NCI-H524 (cell line): ENCODE measurements around the gene ERC1.

Experiments
- DNase-seq, 2 experiments: peaks; one replicate each; lab custom pipeline; 2025; lab: John Stamatoyannopoulos, UW

Gene ERC1

GRCh38 chr12:1439687-1440086, 448.7 kb downstream of the ERC1 start:
- no peak for DNase-seq

DNA sequence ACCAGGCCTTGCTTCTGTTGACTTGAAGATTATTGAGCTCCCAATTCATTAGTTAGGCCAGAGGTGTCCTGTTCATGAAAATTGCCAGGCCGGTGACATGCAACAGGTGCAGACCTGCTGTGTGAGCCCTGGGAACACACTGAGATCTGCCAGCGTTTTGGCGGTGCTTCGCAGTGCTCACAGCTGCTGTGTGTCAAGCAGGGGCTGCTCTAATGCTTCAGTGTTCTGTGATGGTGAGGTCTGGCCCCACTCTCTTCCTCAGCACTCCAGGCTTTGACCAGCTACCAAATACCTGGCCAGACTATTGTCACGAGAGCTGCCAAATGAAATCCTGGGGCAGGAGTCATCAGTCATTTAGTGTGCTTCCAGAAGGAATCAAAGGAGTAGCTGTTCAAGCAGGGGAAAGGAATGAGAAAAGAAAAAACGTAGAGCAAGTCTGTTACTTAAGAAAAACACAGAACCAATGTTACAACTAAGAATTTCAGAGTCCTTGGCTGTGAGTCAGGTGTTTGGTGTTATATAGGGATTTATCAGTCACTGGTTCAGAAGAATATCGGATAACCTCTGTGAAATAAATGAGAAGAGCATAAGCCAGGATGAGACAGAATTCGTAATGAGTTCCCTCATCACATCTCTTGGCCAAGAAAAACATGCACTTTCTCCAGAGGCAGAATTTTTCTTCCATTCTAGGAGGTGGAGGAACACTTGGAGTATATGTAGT, 452.6 kb downstream of the ERC1 start:
- no peak for DNase-seq

DNA sequence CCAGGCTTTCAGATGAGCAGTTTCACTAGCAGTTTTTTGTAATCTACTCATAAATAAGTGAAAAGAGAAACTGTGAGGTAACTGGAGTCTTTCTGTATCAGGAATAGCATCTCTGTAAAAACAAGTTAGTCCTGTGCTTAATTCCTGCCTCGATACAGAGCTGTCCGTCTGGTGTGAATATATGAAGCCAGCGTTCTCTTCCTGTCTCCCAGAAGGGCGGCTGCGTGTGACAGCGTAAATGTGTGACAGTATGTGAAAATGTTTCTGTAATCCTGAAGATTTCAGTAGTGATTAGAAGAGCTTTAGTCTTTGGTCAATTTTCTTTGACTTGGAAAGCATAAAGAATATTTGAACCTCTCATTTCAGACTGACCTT, 453.1 kb downstream of the ERC1 start:
- DNase-seq, result no peak

- no peak for DNase-seq
Observed at GRCh38 chr12:1445807-1446206, 454.8 kb downstream of the ERC1 start.

GRCh38 chr12:1448336-1448735, 457.3 kb downstream of the ERC1 start:
- no peak for DNase-seq

GRCh38 chr12:1453810-1454209, 462.8 kb downstream of the ERC1 start:
- DNase-seq, result no peak

DNA sequence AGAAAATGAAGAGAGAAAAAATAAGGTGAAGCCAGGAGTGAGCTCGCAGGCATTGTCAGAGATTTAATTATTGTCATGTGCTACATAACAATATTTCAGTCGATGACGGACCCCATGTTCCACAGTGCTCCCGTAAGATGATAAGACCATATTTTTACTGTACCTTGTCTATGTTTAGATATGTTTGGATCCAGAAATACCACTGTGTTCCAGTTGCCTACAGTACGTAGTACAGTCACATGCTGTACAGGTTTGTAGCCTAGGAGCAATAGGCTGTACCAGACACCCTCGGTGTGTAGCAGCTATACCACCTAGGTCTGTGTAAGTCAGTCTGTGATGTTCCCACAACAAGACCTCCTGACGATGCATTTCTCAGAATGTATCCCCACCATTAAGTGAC, 465.9 kb downstream of the ERC1 start:
- DNase-seq, result no peak

- no peak for DNase-seq
Observed at GRCh38 chr12:1457901-1458300, 466.9 kb downstream of the ERC1 start.

DNA sequence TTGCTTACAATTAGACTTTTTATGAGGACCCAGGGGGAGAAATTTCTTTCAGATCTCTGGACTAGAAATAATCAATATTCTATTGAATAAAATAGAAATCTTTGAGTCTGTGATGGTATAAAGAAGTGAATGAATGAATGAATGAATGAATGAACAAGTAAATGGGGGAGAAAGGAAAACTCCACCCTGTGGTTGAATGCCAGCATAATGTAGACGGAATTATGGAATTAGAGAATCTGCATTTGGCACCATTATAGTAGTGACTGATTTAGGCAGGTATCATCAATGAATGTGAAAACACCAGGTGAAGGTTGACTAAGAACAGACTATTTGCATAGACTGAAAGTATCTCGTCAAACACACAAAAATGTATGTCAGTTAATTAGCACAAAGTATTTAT, 468.3 kb downstream of the ERC1 start:
- DNase-seq, result no peak

- DNase-seq, result no peak
Observed at GRCh38 chr12:1463073-1463905, 472.3 kb downstream of the ERC1 start.

DNA sequence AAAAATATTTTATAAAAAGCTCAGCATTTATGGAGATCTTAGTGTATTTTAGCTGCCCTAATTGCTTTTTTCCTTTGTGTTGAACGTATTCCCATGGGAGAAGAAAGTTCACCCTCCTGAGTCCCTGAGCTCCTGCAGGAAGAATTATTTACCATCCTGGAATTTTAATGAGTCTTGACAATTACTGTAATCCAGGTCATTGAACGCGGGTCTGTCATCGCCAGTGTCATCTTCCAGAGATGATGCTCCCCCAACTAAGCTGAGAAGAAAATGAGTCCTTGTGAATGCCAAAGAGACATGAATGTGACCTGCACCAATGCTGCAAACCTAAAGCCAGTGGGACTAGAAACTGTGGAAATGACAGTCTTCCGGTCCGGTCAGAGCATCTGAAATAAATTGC, 473.9 kb downstream of the ERC1 start:
- no peak for DNase-seq

DNA sequence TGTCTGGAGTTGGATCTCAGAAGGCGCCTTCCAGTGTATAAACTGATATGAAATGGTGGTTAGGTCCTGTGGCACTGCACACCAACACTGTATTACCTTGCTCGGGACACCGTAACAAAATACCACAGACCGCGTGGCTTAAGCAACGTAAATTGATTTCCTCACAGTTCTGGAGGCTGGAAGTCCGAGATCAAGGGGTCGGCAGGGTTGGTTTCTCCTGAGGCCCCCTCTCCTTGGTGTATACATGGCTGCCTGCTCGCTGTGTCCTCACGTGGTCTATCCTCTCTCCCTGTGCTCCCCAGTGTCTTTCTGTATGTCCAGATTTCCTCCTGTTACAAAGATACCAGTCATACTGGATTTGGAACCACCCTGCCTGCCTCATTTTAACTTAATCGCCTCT, 475.0 kb downstream of the ERC1 start:
- no peak for DNase-seq

DNA sequence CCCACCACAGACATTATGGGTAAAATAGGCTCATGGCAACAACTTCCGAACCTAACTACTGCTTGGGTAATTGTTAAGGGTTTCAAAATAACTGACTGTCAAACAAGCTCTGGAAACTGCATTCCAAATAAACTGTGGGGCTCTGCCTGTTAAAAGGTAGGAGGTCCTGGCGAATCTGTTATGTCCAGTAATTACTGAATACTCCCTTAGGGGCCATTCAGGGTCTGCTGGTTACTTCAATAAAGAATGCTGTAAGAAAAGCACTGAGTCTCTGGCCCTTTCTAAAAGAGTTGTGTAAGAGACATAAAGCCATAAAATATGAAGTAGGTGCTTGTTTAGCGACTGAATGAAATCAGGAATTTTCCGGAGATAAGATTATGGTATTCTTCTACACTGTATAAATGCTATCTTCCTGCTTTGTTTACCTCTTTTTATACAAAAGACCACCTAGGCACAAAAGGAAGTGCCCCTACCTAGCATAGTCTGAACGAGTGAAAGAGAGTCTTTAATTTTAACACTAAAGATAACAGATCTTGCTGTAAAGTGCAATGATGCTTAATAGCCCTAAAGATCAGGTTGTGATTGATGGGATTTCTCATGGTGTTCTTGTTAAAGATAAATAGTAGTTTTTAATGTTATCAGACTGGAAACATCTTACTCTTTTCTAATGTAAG, 475.6 kb downstream of the ERC1 start:
- no peak for DNase-seq

- DNase-seq, result no peak
Observed at GRCh38 chr12:1467710-1468109, 476.7 kb downstream of the ERC1 start.

DNA sequence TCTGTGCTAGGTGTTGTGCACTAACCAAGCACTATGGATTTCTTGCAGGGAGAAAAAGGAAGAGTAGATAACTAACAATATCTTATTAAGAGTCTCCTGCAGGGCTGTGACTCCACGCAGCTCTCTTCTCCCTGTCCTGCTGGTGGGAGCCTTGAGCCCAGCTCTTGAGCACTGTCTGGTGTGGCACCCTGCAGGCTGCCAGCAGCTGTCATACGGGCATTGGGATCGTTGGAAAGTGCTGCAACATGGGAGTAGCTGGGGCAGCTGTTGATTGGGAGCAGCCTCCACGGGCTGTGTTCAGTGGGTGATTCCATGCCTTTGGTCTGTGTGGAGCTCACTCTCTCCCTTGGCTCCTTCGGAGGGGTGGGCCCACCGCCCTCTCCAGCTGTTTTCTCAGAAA, 478.0 kb downstream of the ERC1 start:
- peak in 1 of 2 experiments; percentile 62 for DNase-seq

- DNase-seq, result no peak
Observed at GRCh38 chr12:1470051-1470450, 479.0 kb downstream of the ERC1 start.

DNA sequence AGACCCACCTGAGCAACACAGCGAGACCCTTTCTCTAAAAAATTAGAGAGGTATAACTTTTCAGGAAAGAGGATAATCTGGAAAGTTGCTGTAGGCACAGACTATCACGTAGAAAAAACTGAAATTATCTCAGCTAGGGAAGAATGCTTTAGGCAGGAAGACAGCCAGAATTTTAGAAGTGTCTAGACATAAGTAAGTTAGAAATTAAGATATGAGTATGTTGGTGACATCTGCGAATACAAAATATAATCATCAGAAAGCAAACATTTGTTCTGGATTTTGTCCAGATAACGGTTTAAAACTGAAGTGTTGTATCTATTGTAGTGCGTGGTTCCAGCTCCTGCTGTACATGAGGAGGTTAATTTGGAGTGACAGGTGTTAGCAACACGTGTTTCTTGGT, 480.2 kb downstream of the ERC1 start:
- DNase-seq, result no peak

DNA sequence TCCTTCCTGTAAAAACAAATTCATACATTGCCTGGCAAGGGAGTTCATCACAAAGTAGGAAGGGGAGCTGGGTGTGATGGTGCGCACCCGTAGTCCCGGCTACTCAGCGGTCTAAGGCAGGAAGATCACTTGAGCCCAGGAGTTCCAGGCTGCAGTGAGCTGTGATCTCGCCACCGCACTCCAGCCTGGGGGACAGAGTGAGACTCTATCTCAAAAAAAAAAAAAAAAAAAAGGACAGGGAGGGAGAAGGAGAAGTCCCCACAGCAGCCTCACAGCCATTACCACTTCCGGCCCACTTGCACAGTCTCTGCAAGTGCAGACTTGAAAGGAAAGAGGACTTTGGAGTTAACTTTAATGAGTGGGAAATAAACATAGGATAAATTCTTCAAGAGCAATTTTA, 482.4 kb downstream of the ERC1 start:
- no peak for DNase-seq

GRCh38 chr12:1474041-1474573, 483.1 kb downstream of the ERC1 start:
- DNase-seq, result no peak

DNA sequence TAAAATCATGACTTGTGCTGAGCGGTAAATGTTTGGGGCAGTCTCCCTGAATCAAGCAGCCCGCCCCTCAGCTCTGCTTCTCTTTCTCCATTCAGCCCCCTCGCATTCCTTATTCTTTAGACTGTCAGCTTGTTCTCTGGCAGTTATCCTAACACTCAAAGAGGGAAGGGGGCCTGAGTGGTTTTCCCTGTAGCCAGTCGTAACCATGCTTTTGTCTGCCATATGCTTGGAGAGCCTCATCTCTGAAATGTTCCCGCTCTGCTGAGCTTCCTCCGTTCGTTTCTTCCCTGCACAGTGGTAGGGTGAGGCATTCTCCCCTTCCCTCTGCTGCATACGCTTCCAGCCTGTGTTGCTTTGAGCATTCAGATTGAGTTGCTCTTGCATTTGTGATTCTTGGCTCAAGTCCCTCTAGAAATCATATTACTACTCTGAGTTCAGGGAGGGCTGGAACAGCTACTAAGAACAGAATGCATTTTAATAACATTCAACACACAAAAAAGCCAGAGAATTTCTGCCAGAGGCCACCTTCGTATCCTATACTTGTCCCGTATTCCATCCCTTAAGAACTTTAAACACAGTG, 483.6 kb downstream of the ERC1 start:
- DNase-seq, result no peak

- no peak for DNase-seq
Observed at GRCh38 chr12:1479645-1480044, 488.6 kb downstream of the ERC1 start.

GRCh38 chr12:1481326-1481725, 490.3 kb downstream of the ERC1 start:
- no peak for DNase-seq
